T-helper 1 cell treated with Interleukin-12 subunit alpha and Interleukin-12 subunit beta and Interleukin-4 antibody, amounts not matched to agents 30 μg/mL and 1 μg/mL, for 36 hours (primary cell): ENCODE results near the gene PRPF6.
A peak's percentile ranks its signal among the peaks of the same experiment; 100 is the strongest.

Experiments used
- H3K27ac Mint-ChIP-seq: one replicate; pipeline ENCODE4 v1.8.0; 2021; ENCODE audit warnings: mild to moderate bottlenecking, mixed read lengths
- H3K27me3 Mint-ChIP-seq: one replicate; pipeline ENCODE4 v1.8.0; 2021; ENCODE audit warnings: low read depth, mixed read lengths
- H3K36me3 Mint-ChIP-seq: one replicate; pipeline ENCODE4 v1.8.0; 2021; ENCODE audit warnings: low read depth, mixed read lengths
- H3K4me1 Mint-ChIP-seq: one replicate; pipeline ENCODE4 v1.8.0; 2021; ENCODE audit warnings: low read depth, mixed read lengths
- H3K4me3 Mint-ChIP-seq: one replicate; pipeline ENCODE4 v1.8.0; 2021; ENCODE audit warnings: mild to moderate bottlenecking, moderate library complexity, mixed read lengths
- H3K9me3 Mint-ChIP-seq: one replicate; pipeline ENCODE4 v1.8.0; 2021; ENCODE audit warnings: mixed read lengths

The PRPF6 gene

DNA sequence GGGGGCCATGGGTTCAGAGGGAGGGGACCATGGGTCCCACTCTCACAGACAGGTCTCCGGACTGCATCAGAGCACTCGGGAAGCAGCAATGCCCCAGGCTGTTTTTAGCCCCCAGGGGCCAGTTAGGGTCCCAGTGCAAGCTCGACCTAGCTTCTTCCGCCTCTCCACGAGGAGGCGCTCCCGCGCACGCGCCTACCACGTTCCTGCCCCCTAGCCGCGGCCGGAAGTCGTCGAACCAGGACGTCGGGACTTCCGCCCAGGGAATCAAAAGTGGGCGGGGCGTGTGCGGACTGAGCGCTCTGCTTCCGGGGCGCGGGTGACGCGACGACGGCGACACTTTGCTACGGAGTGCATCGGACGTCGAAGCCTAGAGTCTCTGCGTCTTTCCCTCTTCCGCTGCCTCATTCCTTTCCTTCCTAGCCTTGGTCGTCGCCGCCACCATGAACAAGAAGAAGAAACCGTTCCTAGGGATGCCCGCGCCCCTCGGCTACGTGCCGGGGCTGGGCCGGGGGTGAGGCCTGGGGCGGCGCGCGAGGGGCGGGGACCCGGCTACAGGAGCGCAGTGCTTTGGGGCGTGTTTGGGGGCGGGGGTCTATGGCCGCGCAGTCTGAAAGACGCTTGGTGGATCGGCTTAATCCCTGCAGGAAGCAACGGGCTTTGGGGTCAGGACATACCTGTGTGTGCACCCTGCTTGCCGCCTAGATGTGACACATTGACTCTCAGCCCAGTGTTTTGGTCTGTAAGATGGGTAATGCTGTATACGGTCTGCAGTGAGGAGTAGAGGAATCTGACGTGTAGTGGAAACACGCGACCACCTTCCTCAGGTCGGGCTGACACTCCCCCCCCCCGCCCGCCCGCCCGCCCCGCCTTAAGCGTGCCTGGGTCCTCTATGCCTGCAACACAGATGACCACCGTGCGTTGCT lies at the start of gene PRPF6:
PRPF6 (plus strand) TSS at position 327 of the 923 bp plus-strand sequence; CDS start at position 441, 114 bp downstream.
- Mint-ChIP-seq H3K27me3 (no peaks in the 10 kb centered on the region), H3K4me3 (peak within 1 kb of the TSS; percentile 97), H3K27ac (peak within 1 kb of the TSS; percentile 97), H3K36me3 (peaks cover 36% of the 10 kb centered on the region), H3K4me1 (peaks cover 58% of the 10 kb centered on the region), H3K9me3 (no peaks in the 10 kb centered on the region)

DNA sequence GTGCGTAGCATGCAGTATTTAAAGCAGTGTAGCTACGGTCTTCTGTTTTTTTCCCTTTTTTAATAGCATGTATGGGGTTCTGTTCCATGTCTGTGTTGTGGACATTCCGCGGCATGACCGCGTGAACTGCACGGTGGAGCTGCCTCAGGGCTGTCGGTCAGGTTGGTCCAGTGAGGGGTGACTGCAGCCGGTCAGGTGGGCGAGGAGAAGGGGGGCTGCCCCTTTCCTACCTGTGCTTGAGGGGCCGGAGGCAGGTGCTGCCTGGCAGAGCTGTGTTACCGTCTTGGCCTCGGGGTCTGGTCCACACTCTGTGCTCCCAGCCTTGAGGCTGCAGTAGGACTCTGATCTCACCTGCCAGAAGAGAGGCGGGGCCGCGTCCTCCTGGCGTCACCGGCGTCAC lies 49.2 kb upstream of the PRPF6 start:
- H3K4me1 Mint-ChIP-seq, result peaks cover 2% of the 10 kb centered on the region
- peaks cover 40% of the 10 kb centered on the region for H3K36me3 Mint-ChIP-seq
- no peaks in the 10 kb centered on the region for H3K9me3 Mint-ChIP-seq
- H3K27me3 Mint-ChIP-seq, result no peaks in the 10 kb centered on the region
- H3K4me3 Mint-ChIP-seq, result no peak overlapping the region
- no peak overlapping the region for H3K27ac Mint-ChIP-seq

DNA sequence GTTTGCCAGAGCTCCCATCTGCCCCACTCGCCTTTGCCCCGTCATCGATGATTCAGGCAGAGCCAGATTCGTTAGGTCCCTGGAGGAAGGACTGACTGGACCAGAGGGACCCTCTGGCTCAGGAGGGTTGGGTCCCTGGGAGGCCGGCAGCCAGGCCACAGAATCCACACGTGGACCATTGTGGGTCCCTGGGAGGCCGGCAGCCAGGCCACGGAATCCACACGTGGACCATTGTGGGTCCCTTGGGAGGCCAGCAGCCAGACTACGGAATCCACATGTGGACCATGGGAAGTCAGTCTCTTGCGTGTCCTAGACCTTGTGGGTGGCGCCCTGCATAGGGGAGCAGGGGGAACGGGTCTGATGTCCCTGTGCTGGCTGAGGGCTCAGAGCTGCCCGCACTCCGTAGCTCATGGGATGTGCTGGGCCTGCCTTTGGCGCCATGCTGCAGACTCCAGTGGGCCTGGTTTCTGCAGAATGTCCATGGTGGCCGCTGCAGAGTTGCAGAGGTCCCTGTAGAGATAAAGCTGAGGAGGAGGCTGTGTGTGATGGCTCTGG lies 48.2 kb upstream of the PRPF6 start:
- Mint-ChIP-seq H3K27me3 (no peaks in the 10 kb centered on the region), H3K27ac (no peak overlapping the region), H3K36me3 (peaks cover 38% of the 10 kb centered on the region), H3K4me1 (peaks cover 2% of the 10 kb centered on the region), H3K4me3 (no peak overlapping the region), H3K9me3 (no peaks in the 10 kb centered on the region)

GRCh38 chr20:63933646-63934045 lies 47.3 kb upstream of the PRPF6 start:
- Mint-ChIP-seq H3K9me3 (no peaks in the 10 kb centered on the region), H3K27ac (no peak overlapping the region), H3K36me3 (peaks cover 29% of the 10 kb centered on the region), H3K4me1 (peaks cover 2% of the 10 kb centered on the region), H3K27me3 (no peaks in the 10 kb centered on the region), H3K4me3 (no peak overlapping the region)

DNA sequence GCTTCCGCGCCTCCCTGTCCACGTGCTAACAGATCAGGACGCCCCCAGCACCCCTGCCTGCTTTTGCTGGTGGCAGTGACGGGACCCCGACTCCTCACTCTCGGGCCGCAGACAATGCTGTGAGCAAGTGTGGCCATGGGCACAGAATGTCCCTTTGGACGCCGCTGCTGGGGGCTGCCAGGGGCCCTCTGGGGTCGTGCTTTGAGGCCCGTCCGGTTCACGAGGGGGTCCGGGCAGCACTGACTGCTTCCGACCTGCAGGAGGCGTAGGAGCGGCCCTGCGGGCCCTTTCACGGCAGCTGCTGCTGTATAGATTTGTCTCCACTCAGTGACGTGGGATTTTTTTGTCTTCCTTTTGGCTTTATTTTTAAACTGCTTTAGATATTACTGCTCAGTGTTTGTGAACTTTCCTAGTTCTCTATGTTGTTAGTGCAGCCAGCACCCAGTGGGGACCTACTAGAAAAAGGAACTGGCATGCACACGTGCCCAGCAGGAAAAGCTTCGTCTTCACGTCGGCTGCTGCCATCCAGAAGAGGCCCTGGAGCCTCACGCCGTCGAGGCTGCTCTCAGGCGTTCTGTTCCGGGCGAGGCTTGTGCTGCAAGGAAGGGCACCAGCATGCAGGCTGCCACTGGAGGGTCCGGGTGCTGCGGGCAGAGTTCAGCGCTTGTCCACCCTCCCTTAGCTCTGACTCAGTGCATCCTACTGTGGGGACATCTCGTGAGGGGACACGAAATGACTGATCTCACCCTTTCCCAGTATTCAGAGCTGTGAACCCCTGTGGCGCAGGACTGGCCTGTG lies 46.5 kb upstream of the PRPF6 start:
- peaks cover 23% of the 10 kb centered on the region for H3K36me3 Mint-ChIP-seq
- no peaks in the 10 kb centered on the region for H3K27me3 Mint-ChIP-seq
- H3K9me3 Mint-ChIP-seq, result no peaks in the 10 kb centered on the region
- H3K4me3 Mint-ChIP-seq, result no peak overlapping the region
- H3K27ac Mint-ChIP-seq, result no peak overlapping the region
- peaks cover 2% of the 10 kb centered on the region for H3K4me1 Mint-ChIP-seq

DNA sequence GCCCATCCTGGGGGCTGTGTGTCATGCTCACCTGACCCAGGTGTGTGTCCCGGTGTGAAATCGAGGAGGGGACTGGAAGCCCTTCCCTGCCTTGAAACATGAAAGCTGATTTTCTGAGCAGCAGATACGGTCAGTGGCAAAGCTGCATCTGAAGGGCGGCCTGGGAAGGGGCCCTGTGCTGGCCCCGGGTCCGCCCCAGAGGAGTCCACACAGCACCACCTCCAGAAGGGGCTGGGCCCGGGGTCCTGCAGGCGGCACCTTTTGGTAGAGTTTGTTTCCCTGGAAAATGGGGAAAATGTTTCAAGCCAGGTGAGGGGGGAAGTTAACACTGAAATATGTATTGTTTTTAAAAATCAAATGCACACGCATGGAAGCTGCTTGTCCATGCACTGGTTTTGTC lies 45.5 kb upstream of the PRPF6 start:
- no peaks in the 10 kb centered on the region for H3K9me3 Mint-ChIP-seq
- no peak overlapping the region for H3K27ac Mint-ChIP-seq
- H3K27me3 Mint-ChIP-seq, result no peaks in the 10 kb centered on the region
- H3K36me3 Mint-ChIP-seq, result peaks cover 20% of the 10 kb centered on the region
- peaks cover 2% of the 10 kb centered on the region for H3K4me1 Mint-ChIP-seq
- no peak overlapping the region for H3K4me3 Mint-ChIP-seq

GRCh38 chr20:63937596-63937995 lies 43.3 kb upstream of the PRPF6 start:
- no peaks in the 10 kb centered on the region for H3K27me3 Mint-ChIP-seq
- H3K4me1 Mint-ChIP-seq, result peaks cover 10% of the 10 kb centered on the region
- no peak overlapping the region for H3K4me3 Mint-ChIP-seq
- H3K36me3 Mint-ChIP-seq, result peaks cover 16% of the 10 kb centered on the region
- no peaks in the 10 kb centered on the region for H3K9me3 Mint-ChIP-seq
- no peak overlapping the region for H3K27ac Mint-ChIP-seq

- Mint-ChIP-seq H3K36me3 (peaks cover 16% of the 10 kb centered on the region), H3K4me3 (no peak overlapping the region), H3K27me3 (no peaks in the 10 kb centered on the region), H3K4me1 (peaks cover 10% of the 10 kb centered on the region), H3K9me3 (no peaks in the 10 kb centered on the region), H3K27ac (no peak overlapping the region)
Observed at GRCh38 chr20:63939061-63939935, 41.6 kb upstream of the PRPF6 start.

DNA sequence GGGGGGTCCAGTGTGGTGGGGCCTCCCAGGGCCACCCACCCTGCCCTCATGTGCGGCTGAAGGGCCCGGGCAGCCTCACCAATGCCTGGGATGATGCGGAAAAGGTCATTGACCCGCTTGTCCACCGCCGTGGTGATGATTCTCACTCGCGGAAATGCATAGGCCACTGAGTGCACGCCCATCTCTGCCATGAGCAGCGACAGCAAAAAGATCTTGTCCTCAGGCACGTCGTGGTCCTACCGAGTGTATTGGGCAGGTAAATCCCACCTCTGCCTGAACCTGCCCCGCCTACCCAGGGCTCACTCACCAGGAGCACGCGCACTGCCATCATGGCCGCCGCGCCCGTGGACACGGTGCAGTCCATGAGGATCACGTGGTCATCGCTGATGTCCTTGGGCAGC lies 40.9 kb upstream of the PRPF6 start:
- no peaks in the 10 kb centered on the region for H3K9me3 Mint-ChIP-seq
- no peak overlapping the region for H3K4me3 Mint-ChIP-seq
- H3K4me1 Mint-ChIP-seq, result peaks cover 8% of the 10 kb centered on the region
- no peaks in the 10 kb centered on the region for H3K27me3 Mint-ChIP-seq
- H3K36me3 Mint-ChIP-seq, result peaks cover 9% of the 10 kb centered on the region
- no peak overlapping the region for H3K27ac Mint-ChIP-seq

DNA sequence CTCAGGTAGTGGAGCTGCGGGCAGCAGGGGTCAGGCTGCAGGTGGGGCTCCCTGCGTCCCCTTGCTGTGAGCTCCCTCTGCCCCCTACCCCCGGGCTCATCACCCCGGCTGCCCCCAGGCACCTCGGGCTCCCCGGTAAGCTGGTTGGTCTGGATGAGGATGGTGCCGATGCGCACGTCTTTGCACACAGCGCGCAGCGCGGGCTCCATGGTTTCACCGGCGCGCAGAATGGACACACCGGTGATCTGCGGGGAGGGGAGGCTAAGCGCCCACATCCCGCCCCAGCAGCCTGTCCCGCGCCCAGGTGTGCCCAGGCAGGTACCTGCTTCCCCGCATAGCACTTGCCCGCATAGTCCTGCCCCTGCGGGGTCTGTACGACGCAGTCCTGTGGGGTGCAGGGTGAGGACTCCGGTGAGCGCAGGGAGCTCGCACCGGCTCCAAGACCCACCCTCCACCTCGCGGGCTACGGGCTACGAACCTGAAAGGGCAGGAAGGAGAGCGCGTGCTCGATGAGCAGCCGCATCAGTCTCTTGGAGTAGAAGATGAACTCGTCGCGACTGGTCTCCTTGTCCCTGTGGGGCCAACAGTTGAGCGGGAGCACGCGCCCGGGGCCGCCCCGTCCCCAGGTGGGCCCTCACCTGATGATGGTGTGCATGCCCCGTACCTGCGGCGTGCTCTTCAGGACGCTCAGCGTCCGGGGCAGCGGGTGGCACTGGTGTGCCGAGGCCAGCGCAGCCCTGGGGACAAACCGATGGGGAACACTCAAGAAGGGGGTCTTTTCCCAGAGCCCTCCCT lies 40.3 kb upstream of the PRPF6 start:
- Mint-ChIP-seq H3K9me3 (no peaks in the 10 kb centered on the region), H3K27ac (peak overlapping the region; percentile 31), H3K36me3 (peaks cover 6% of the 10 kb centered on the region), H3K4me3 (no peak overlapping the region), H3K27me3 (no peaks in the 10 kb centered on the region), H3K4me1 (peaks cover 8% of the 10 kb centered on the region)

GRCh38 chr20:63941282-63942081 lies 39.5 kb upstream of the PRPF6 start:
- peak overlapping the region; percentile 17 for H3K4me3 Mint-ChIP-seq
- H3K4me1 Mint-ChIP-seq, result peaks cover 8% of the 10 kb centered on the region
- peaks cover 6% of the 10 kb centered on the region for H3K36me3 Mint-ChIP-seq
- H3K9me3 Mint-ChIP-seq, result no peaks in the 10 kb centered on the region
- H3K27ac Mint-ChIP-seq, result peak overlapping the region; percentile 91
- no peaks in the 10 kb centered on the region for H3K27me3 Mint-ChIP-seq

DNA sequence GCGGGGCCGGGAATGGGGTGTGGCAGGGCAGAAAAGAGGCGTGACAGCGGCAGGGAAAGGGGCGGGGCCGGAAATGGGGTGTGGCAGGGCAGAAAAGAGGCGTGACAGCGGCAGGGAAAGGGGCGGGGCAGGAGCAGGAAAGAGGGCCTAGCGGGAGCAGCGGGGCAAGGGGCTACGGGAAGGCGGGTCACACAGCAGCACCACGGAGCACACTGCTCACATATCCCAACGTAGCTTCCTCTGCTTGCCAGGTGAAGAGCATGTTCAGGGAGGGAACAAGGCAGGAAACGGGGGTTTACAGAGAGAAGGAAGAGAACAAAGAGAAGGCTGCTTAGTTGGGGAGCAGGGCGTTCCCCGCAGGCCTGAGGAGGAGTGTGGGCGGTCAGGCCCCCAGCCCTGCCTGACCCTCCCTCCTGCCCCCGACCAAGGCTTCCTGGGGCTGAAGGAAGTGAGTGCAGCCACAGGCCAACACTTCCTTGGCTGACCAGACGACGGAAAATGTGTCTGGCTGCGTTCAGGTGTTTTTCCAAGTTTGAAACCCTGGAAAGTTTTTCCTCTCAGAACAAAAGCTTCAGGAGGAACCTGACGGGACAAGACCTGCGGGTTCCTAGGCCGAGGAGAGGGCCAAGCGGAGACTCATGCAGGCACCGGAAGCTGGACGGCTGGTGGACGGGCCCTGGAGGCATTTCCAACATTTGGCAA lies 38.5 kb upstream of the PRPF6 start:
- Mint-ChIP-seq H3K27me3 (no peaks in the 10 kb centered on the region), H3K36me3 (peaks cover 6% of the 10 kb centered on the region), H3K27ac (peak overlapping the region; percentile 87), H3K4me3 (peak overlapping the region; percentile 66), H3K4me1 (peaks cover 13% of the 10 kb centered on the region), H3K9me3 (no peaks in the 10 kb centered on the region)
